Measurements from ENCODE around the gene TRIML2.
"Not testable (repeated sequence)": the region's sequence is repeated elsewhere in the genome, so short reads cannot be mapped to it uniquely, and the experiment has no call there.

Gene TRIML2

DNA sequence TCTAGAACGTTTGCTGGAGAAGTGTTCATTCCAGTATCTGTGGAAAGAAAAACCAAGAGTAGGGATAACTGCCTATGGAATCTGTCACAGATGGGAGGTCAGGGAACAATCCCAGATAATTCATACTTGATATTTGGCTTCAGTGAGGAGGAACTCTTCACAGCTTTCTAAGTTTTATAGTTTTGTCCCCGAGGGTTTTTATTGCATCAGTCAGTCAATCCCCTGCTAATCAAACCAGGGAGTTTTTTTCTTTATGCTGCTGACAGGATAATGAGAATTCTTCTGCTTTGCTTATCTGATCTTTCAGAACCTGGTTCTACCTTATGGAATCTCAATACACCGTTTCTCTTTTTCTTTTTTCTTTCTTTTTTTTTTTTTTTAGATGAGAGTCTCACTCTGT is 633 bp upstream of the TRIML2 start:
- no peak for FAIRE-seq
- DNase-seq (ENCODE audit: extremely low spot score, insufficient read length, low read depth), result no peak

- DNase-seq (ENCODE audit: extremely low spot score, insufficient read length, low read depth) (no peak), FAIRE-seq (no peak)
Observed at GRCh38 chr4:188107931-188108843, 1.2 kb downstream of the TRIML2 start.

GRCh38 chr4:188106454-188106853 is 2.9 kb downstream of the TRIML2 start:
- FAIRE-seq, result no peak

GRCh38 chr4:188092824-188093223 is 16.6 kb downstream of the TRIML2 start:
- no peak for FAIRE-seq
- DNase-seq (ENCODE audit: extremely low spot score, insufficient read length, low read depth), result no peak

More at GRCh38 chr4:188106454-188106853, 2.9 kb downstream of the TRIML2 start:
- DNase-seq (ENCODE audit: extremely low spot score, insufficient read length, low read depth), result no peak

DNA sequence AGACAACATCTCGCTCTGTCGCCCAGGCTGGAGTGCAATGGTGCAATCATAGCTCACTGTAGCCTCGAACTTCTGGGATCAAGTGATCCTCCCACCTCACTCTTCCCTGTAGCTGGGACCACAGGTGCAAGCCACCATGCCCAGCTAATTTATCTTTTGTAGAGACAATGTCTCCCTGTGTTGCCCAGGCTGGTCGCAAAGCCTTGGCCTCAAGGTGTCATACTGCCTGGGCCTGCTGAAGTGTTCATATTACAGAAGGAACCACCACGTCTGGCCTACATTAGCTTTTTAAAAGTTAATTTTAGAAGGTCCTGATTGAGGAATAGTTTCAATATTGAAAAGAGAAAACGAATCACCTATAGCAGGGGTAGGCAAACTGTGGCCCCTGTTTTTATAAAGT is 22.5 kb downstream of the TRIML2 start:
- no peak for DNase-seq (ENCODE audit: extremely low spot score, insufficient read length, low read depth)

DNA sequence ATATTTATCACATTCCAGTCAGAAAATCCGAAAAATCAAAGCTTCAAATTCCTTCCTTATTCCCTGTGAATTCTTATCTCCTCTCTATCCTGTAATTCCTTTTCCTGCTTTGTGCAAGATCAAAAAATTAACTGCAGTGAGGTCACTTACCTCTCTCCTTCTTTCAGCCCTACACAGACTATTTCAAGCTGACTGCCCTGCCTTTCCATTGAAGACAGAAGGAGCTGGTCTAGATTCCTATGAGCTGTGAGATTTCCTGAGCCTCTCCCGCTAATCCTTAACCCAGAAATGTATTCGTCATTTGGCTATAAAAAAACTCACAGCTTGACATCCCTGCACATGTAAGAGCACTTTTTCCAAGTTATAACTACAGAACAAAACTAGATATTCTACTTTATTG is 26.6 kb downstream of the TRIML2 start:
- FAIRE-seq, result no peak
- DNase-seq (ENCODE audit: extremely low spot score, insufficient read length, low read depth), result no peak

More for the DNA sequence above, 22.5 kb downstream of the TRIML2 start:
- FAIRE-seq, result no peak

DNA sequence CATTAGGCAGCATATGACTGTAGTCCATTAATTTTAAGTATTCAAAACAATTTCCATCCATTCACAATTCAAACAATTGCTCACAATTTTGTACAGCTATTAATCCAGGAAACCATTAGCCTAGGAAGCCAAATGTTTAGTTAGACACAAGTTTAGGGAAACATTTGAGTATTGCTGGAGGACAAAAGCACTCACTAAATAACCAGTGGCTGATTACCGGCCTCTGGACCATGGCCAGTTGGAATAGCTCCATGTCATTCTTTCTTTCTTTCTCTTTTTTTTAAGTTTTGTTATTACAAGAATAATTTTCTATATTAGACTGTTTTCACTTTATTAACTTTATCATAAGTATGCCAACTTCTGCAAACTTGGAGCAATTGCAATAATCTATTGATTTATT is 31.3 kb downstream of the TRIML2 start:
- no peak for FAIRE-seq
- no peak for DNase-seq (ENCODE audit: extremely low spot score, insufficient read length, low read depth)

DNA sequence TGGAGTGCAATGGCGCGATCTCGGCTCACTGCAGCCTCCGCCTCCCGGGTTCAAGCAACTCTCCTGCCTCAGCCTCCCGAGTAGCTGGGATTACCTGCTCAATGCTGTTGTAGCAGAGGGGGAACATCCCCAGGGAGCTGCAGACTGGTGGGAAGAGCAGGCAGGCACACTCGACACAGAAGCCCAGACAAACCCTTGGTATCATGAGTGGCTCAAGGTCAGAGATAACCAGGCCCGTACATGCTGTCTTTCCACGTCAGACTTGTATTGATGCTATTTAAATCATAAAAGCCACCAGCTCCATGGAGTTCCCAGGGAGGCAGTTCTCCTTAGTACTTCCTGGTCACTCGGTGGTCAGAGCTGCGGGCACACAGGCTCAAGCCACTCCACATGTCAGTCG is 33.2 kb downstream of the TRIML2 start:
- no peak for FAIRE-seq

GRCh38 chr4:188061083-188061482 is 48.3 kb downstream of the TRIML2 start:
- DNase-seq (ENCODE audit: extremely low spot score, insufficient read length, low read depth) (no peak), FAIRE-seq (no peak)

More for the DNA sequence above, 33.2 kb downstream of the TRIML2 start:
- no peak for DNase-seq (ENCODE audit: extremely low spot score, insufficient read length, low read depth)

- DNase-seq (ENCODE audit: extremely low spot score, insufficient read length, low read depth) (no peak), FAIRE-seq (no peak)
Observed at GRCh38 chr4:188053302-188053701, 56.1 kb downstream of the TRIML2 start.

GRCh38 chr4:188046657-188047056 is 62.7 kb downstream of the TRIML2 start:
- FAIRE-seq (no peak), DNase-seq (ENCODE audit: extremely low spot score, insufficient read length, low read depth) (no peak)

DNA sequence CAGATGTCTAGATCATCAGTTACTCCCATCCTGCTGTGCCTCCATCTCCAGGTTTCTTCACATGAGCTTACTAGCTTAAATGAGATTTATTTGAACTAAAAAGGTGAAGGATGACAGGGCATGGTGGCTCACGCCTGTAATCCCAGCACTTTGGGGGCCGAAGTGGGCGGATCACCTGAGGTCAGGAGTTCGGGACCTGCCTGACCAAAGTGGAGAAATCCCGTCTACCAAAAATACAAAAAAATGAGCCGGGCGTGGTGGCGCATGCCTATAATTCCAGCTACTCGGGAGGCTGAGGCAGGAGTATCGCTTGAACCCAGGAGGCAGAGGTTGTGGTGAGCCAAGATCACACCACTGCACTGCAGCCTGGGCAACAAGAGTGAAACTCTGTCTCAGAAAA is 63.9 kb downstream of the TRIML2 start:
- FAIRE-seq; DNase-seq (ENCODE audit: extremely low spot score, insufficient read length, low read depth): not testable (repeated sequence)

GRCh38 chr4:188043154-188043553 is 66.2 kb downstream of the TRIML2 start:
- FAIRE-seq, result no peak
- DNase-seq (ENCODE audit: extremely low spot score, insufficient read length, low read depth), result no peak

DNA sequence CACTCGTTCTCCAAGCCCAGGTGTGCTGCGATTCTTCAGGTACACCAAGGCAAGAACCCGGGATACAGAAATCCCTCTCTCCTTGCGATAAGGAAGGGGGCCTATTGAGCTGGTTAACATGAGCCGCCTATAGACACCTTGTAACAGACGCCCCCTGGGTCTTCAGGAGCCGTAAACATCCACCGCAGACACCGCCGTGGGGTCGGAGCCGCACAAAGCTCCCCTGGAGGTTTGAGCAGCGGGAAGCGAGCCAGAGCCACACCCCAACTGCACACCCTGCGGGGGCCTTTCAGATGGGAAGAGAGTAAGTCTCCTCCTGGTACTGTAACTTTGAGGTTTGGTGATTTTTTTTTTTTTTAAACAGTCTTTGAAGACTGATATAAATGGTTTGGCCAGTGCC is 67.2 kb downstream of the TRIML2 start:
- FAIRE-seq, result no peak
- no peak for DNase-seq (ENCODE audit: extremely low spot score, insufficient read length, low read depth)

DNA sequence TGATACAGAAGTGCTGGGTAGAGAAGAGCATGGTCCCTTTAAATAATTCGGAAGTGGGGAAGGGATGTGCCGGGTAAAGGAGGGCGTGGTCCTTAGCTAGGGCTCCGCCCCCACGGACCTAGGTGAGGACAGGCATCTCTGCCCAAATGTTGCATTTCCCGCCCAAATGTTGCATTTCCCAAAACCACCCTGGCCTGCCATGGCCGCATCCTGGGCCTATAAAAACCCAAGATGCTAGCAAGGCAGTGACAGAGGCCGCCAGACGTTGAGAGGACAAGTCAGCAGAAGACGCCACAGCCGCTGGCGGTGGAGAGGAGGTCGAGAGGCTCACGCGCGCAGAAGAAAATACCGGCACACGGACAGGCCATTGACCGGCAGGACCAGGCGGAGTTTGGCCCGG is 67.7 kb downstream of the TRIML2 start:
- DNase-seq (ENCODE audit: extremely low spot score, insufficient read length, low read depth) (no peak), FAIRE-seq (no peak)
